AG04450 (cell line): ENCODE results near the gene ABHD12. TPM values are rescaled to one million over a fixed set of nuclear protein-coding genes. Genes with fewer than 3 reads are reported as not detected.

Source experiments
- CTCF ChIA-PET: fragments of 300-600, 350-600 bp; formaldehyde crosslinking; extraction: SDS; loops from one replicate; lab custom pipeline; 2022; ENCODE audit warnings: antibody characterized with exemption, inconsistent platforms; lab: Charles Lee
- POLR2A ChIA-PET: fragments of 350-600 bp; formaldehyde crosslinking; extraction: SDS; loops from one replicate; lab custom pipeline; 2021; ENCODE audit warnings: antibody characterized with exemption, inconsistent platforms; lab: Yijun Ruan, JAX
- DNase-seq: peaks from one replicate; pipeline ENCODE4 v3.0.0-alpha.2; 2011; ENCODE audit warnings: low read depth, low spot score
- H3K27ac ChIP-seq: one replicate; pipeline ENCODE4 v1.5.1; 2012; ENCODE audit warnings: low read depth, low read length, control low read depth
- H3K27me3 ChIP-seq: one replicate; pipeline ENCODE4 v1.6.0; 2012; ENCODE audit warnings: low read length; ENCODE audit not compliant: control insufficient read depth, insufficient read depth
- H3K4me3 ChIP-seq: 2 replicates; pipeline ENCODE4 v1.5.1; 2011; ENCODE audit warnings: mild to moderate bottlenecking, low read depth, low read length, control low read depth
- H3K9me3 ChIP-seq: 2 replicates; pipeline ENCODE4 v1.5.1; 2012; ENCODE audit warnings: low read length; ENCODE audit not compliant: control insufficient read depth, insufficient read depth
- CTCF ChIP-seq: IDR thresholded peaks from 2 replicates; pipeline ENCODE4 v1.5.1; 2011; ENCODE audit warnings: low read depth, low read length, control low read depth, inconsistent platforms
- polyA plus RNA-seq: library from polyadenylated mRNA; depleted of rRNA; stranded (reverse); fragments of >200 nt; gene quantifications from 2 replicates; pipeline ENCODE4 v1.2.3, GENCODE V29; 2011

The ABHD12 gene
- polyA plus RNA-seq, 1 experiment = 33.6 TPM

DNA sequence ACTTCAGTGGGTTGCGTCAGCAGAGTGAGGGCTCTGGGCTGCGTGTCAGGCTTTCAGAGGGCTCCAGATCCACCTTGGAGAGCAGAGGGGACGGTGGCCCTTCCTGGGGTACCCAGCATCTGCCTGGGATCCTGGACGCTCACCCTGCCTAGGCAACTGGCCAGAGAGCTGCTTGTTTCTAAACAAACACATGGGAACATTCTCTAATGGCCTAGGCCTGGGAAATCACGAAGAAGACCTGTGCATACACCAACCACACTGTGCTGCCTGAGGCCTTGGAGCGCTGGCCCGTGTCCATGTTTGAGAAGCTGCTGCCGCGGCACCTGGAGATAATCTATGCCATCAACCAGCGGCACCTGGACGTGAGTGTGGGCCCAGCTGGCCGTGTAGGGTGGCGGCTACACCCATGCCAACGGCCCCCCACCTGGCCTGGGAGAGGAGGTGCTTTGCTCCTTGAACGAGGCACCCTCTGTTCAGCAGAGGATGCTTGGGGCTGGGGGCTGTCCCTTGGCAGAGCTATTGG is 110.5 kb downstream of the ABHD12 start:
- Histone ChIP-seq H3K4me3 (no peak overlapping the region), H3K27me3 (no peaks in the 10 kb centered on the region), H3K9me3 (no peaks in the 10 kb centered on the region; the same call in 1 of the 2 replicates), H3K27ac (no peak overlapping the region)
- TF ChIP-seq CTCF = no peak
- ChIA-PET POLR2A (no interaction called here), CTCF (interaction anchor here (0.6 kb wide), 1 partner anchor 122 kb away, joined by 3 read pairs; no protein-coding TSS in a partner anchor)
- DNase-seq = no peak

- Histone ChIP-seq H3K4me3 (no peak overlapping the region), H3K27me3 (no peaks in the 10 kb centered on the region), H3K27ac (no peak overlapping the region), H3K9me3 (no peaks in the 10 kb centered on the region; the same call in 1 of the 2 replicates)
- no peak for DNase-seq
- ChIA-PET CTCF (interaction anchor here (0.8 kb wide), 1 partner anchor 120 kb away, joined by 3 read pairs; no protein-coding TSS in a partner anchor), POLR2A (no interaction called here)
- no peak for TF ChIP-seq CTCF
Observed at GRCh38 chr20:25279403-25279802, 111.2 kb downstream of the ABHD12 start.

- H3K4me3 ChIP-seq = no peak overlapping the region
- ChIA-PET CTCF (interaction anchor here (0.8 kb wide), 1 partner anchor 120 kb away, joined by 3 read pairs; no protein-coding TSS in a partner anchor), POLR2A (no interaction called here)
- H3K27ac ChIP-seq = peak overlapping the region; percentile 2
- H3K27me3 ChIP-seq = no peaks in the 10 kb centered on the region
- TF ChIP-seq CTCF = no peak
- H3K9me3 ChIP-seq = no peaks in the 10 kb centered on the region; the same call in 1 of the 2 replicates
- no peak for DNase-seq
Observed at GRCh38 chr20:25278636-25279361, 111.8 kb downstream of the ABHD12 start.

DNA sequence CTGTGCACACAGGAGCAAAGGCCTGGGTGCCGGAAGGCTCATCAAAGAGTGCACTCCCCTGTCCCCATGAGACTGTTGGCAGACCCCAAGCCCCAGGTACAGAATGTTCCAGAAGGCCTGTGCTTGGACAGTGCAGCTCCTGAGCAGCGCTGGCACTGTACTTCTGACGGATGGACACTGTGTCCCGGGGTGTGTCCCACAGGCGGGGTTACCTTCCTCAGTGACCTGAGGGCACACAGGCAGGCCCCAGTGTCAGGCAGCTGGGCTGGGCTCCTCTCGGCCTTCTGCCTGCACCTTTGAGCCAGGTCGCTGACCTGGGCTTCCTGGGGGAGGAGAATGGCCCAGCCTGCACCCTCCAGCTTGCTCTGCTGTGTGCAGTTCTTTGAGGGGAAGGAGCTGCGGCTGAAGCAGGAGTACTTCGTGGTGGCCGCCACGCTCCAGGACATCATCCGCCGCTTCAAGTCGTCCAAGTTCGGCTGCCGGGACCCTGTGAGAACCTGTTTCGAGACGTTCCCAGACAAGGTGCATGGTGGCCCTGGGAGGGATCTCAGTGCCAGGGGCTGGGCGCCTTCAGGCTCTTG is 112.6 kb downstream of the ABHD12 start:
- H3K4me3 ChIP-seq = no peak overlapping the region
- H3K9me3 ChIP-seq = no peaks in the 10 kb centered on the region; the same call in 1 of the 2 replicates
- ChIA-PET CTCF (no interaction called here), POLR2A (no interaction called here)
- H3K27ac ChIP-seq = no peak overlapping the region
- no peaks in the 10 kb centered on the region for H3K27me3 ChIP-seq
- no peak for DNase-seq
- TF ChIP-seq CTCF = no peak
